HG02884 (cell line): ENCODE data around the gene UGT2B15.
A peak's percentile ranks its signal among the peaks of the same experiment; 100 is the strongest.
"Not testable (repeated sequence)": the region's sequence is repeated elsewhere in the genome, so short reads cannot be mapped to it uniquely, and the experiment has no call there.

Source experiments
- ATAC-seq: cut with Tn5 transposase; IDR thresholded peaks from one replicate; pipeline ENCODE4 v1.9.1; 2021; ENCODE audit warnings: mild to moderate bottlenecking, moderate library complexity; ENCODE audit not compliant: unreplicated experiment

Gene UGT2B15

GRCh38 chr4:68670479-68670939 is at the start of gene UGT2B15:
UGT2B15 (minus strand) TSS chr4:68670652; CDS start chr4:68670618, 34 bp downstream.
- not testable (repeated sequence) for ATAC-seq

DNA sequence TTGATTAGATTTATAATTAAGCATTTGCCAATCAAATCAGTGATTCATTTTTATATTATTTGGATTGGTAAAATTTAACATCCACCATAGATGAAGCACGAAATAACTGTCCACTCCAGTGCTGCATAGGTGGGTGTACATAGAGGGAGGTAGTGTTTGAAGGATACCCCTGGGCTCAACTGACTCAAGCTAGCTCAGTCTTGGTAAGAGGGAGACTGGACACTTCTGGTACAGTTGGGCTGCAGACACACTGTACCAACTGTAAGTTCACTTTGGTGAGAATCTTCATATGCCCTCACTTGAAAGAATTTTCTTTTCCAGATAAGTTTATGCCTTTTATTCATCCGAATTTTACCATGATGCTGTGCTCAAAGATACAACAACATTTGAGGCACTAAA is 48.6 kb upstream of the UGT2B15 start:
- no peak for ATAC-seq

- ATAC-seq = no peak
Observed at GRCh38 chr4:68718447-68719074, 48.1 kb upstream of the UGT2B15 start.

DNA sequence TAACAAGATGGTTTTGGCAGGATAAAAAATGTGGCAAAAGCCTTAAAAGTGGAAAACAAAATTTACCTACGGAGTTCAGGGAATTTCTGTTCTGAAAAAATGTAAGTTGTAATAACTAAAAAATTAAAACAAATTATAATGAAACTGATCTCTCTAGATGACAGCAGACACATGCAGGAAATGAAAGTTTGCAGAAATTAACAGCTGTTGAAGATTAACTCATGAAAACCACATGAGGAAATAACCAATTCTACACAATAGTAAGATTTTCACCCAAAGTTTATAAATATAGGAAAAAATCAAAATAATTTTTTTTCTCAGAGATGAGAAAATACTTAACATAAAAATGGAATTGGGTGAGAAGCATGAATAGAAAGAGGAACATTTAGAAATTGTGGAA is 47.5 kb upstream of the UGT2B15 start:
- ATAC-seq = no peak

DNA sequence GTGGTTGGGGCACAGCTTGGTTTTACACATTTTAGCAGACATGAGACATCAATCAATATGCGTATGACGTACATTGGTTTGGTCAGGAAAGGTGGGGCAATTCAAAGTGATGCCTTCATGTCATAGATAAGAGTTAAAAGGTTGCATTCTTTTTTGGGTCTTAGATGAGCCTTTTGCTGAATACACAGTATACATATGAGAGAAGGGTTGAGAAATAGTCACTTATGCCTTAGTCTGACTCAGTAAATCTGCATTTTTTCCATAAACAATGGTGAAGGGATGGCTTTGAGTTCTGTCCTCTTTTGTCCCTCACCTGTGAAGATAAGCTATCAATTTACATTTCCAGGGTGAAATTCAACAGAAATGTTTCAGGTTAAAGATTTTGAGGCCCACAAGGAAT is 43.9 kb upstream of the UGT2B15 start:
- ATAC-seq = no peak

DNA sequence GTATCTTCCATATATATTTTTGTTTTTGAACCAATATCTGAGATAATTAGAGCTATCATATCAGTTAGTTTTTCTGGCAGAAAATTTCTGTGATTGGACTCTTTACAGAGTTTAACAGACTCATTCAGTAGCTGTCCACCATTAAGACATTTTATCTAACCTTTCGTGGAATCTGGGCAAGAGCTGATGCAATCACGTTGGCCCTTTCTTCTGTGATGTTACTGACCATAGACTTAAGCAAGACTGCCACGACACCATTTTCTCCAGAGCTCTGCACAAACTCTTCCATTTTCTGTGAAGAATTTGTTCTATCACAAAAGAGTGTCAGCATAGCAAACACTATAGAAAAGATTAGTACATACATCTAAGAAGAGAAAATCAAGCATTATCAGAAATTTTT is 41.8 kb upstream of the UGT2B15 start:
- ATAC-seq = no peak

GRCh38 chr4:68708566-68708965 is 38.1 kb upstream of the UGT2B15 start:
- ATAC-seq = no peak

DNA sequence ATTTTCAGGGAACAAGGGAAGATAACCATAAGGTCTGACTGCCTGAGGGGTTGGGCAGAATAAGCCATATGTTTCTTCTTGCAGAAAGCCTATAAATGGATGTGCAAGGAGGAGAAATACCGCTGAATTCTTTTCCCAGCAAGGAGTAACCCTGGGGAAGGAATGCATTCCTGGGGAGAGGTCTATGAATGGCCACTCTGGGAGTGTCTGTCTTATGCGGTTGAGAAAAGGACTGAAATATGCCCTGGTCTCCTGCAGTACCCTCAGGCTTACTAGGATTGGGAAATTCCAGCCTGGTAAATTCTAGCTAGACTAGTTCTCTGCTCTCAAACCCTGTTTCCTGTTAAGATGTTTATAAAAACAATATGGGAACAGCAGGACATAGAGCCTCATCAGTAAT is 32.7 kb upstream of the UGT2B15 start:
- not testable (repeated sequence) for ATAC-seq

GRCh38 chr4:68700152-68700551 is 29.7 kb upstream of the UGT2B15 start:
- no peak for ATAC-seq

GRCh38 chr4:68693325-68694075 is 23.0 kb upstream of the UGT2B15 start:
- ATAC-seq = no peak

GRCh38 chr4:68691186-68691585 is 20.7 kb upstream of the UGT2B15 start:
- ATAC-seq = no peak

DNA sequence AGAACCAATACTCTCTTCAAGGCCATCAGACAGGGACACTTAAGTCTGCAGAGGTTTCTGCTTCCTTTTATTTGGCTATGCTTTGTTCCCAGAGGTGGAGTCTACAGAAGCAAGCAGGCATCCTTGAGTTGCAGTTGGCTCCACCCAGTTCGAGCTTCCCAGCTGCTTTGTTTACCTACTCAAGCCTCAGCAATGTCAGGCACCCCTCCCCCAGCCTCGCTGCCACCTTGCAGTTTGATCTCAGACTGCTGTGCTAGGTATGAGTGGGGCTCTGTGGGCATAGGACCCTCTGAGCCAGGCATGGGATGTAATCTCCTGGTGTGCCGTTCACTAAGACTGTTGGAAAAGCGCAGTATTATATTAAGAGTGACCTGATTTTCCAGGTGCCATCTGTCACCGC is 12.6 kb upstream of the UGT2B15 start:
- ATAC-seq = no peak

DNA sequence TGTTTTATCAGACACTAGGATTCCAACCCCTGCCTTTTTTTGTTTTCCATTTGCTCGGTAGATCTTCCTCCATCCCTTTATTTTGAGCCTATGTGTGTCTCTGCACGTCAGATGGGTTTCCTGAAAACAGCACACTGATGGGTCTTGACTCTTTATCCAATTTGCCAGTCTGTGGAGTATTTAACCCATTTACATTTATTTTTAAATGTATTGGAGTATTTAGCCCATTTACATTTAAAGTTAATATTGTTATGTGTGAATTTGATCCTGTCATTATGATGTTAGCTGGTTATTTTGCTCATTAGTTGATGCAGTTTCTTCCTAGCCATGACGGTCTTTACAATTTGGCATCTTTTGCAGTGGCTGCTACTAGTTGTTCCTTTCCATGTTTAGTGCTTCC is 10.8 kb upstream of the UGT2B15 start:
- not testable (repeated sequence) for ATAC-seq

DNA sequence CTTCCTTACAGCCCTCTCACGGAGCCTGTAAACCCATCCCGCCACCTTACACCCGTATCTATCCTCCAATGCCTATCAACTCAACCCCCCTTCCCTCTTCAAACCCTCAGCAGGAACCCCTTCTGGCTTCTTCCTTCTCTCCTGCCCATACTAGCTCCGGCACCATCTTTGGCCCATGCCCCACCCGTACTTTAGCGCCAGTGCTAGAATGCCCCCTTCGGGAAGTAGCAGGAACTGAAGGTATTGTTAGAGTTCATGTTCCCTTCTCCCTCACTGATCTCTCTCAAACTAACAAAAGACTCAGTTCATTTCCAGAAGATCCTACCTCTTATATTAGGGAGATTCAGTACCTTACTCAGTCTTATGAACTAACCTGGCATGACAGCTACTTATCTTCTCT is 2.7 kb upstream of the UGT2B15 start:
- no peak for ATAC-seq

- ATAC-seq = not testable (repeated sequence)
Observed at GRCh38 chr4:68671217-68671616, 765 bp upstream of the UGT2B15 start.

DNA sequence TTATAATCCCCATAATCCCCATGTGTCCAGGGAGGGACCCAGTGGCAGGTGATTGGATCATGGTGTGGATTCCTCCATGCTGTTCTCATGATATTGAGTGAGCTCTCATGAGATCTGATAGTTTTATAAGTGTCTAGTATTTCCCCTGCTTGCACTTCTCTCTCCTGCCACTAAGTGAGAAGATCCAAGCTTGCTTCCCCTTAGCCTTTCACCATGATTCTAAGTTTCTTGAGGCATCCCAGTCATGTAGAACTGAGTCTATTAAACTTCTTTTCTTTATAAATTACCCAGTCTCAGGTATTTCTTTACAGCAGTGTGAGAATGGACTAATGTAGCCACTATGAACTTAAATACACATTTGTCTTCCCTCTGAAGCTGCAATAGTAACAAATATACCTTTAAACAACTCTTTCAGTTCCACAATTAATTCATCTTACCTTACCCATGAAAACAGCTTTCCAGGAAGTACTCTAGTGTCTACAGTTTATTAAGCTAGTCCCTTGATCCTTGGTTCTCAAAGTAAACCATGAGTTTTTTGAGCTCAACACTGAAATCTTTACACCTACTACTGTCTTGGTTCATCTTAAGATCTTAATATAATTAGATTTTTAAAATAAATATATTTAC is 1.8 kb downstream of the UGT2B15 start:
- not testable (repeated sequence) for ATAC-seq

DNA sequence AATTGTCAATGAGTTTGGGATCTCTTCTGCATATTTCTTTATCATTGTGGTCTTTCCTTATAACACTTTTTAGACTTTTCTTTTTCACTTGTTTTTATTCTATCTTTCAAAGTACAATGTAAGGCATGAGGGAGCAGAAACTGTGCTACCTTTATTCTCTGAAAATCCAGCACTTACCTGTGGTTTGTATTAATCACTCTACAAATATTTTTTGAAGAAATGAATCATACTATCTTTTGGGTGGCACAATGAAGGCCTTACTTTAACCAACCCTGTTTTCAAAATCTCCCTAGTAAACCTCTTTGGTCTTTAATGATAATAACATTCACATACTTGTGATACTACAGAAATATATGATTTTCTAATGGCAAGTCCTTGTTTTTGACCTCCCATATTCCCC is 2.9 kb downstream of the UGT2B15 start:
- not testable (repeated sequence) for ATAC-seq

DNA sequence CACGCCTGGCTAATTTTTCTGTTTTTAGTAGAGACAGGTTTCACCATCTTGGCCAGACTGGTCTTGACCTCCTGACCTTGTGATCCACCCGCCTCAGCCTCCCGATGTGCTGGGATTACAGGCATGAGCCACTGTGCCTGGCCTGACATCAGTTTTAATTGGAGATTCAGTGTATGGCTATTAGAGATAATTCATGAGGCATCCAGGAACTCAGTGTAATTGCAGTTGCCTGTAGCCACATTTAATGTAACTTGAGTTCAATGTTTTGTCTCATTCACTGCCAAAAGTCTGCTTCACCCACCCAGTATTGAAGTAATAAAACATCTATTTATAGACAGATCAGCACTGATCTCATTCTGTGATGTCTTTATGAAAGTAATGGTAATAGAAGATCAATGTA is 5.7 kb downstream of the UGT2B15 start:
- ATAC-seq = not testable (repeated sequence)

DNA sequence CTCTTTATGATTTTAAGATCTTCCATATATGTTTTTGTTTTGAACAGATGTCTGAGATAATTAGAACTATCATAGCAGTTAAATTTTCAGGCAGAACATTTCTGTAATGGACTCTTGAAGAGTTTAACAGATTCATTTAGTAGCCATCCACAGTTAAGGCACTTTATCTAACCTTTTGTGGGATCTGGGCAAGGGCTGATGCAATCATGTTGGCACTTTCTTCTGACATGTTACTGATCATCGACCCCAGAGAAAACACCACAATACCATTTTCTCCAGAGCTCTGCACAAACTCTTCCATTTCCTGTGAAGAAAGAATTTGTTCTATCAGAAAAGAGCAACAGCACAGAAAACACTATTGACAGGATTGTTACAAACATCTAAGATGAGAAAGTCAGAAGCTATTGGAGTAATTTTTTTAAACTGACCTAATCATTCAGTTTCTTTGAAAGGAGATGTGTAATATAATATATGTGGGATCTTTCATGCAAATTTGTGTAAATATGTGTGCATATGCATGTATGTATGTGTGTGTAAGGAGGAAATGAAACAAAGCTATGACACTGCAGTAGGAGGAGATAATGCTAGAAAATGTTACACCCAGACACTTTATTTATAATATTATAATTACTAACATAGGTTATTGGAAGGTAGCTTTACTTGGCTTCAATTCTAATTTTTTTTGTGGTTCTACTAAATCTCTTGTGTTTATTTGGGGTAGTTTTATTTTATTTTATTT is 7.4 kb downstream of the UGT2B15 start:
- peak; percentile 52 for ATAC-seq

- ATAC-seq = no peak
Observed at GRCh38 chr4:68658672-68659071, 11.8 kb downstream of the UGT2B15 start.

DNA sequence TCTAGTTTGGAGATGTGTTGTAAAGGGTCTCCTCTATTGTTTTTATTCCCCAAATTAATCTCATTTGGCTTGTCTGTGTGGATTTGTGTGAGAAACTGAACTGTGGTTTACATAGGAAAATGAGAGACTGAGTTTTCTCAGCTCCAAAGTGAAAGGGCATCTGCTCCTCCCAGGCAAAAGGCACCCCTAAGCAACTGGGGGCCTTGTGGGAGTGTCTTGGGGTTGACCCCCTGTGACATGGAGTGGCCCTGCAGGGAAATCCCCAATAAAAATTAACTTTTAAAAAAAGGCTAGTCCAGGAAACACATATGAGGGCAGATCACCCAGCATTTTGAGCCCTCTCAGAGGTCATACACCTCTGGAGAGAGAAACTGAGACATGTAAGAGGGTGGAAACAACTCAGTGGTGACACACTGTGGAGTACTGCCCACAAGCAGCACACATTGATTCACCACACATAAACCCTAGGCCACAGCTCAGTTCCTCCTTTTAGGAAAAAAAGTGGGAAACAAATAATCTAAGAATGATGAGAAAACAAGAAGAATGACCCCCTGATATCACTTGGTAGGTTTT is 13.3 kb downstream of the UGT2B15 start:
- ATAC-seq = peak; percentile 74
